K562 (cell line): ENCODE measurements around the gene PTPRC. TPM values are rescaled to one million over a fixed set of nuclear protein-coding genes. Genes with fewer than 3 reads are reported as not detected.

Source experiments
- ADNP ChIP-seq: fragments of 200-800 bp; sonication (Bioruptor generic); IDR thresholded peaks from 2 replicates; pipeline ENCODE4 v1.6.1; 2016; ENCODE audit warnings: missing genetic modification characterization, missing compliant biosample characterization
- CBFA2T2 ChIP-seq: fragments of 450-650 bp; conservative IDR thresholded peaks from 2 replicates; pipeline ENCODE4 v1.6.1; 2017; ENCODE audit warnings: mild to moderate bottlenecking
- CBX2 ChIP-seq: fragments of 200-600 bp; sonication (generic); IDR thresholded peaks from one replicate; pipeline ENCODE4 v1.6.1; 2012; ENCODE audit warnings: mild to moderate bottlenecking, low read length, inconsistent platforms; ENCODE audit not compliant: insufficient read depth, poor library complexity, severe bottlenecking
- CHD1 ChIP-seq: fragments of 200-600 bp; sonication (generic); IDR thresholded peaks from one replicate; pipeline ENCODE4 v1.6.1; 2012; ENCODE audit warnings: mild to moderate bottlenecking, moderate library complexity, low read length, inconsistent platforms
- DPF2 ChIP-seq: fragments of 450-650 bp; IDR thresholded peaks from 2 replicates; pipeline ENCODE4 v1.6.1; 2016
- FOXA3 ChIP-seq, 2 experiments: fragments of 450-650 bp in 1 of 2; sonication (generic) in 1 of 2; formaldehyde crosslinking; IDR thresholded peaks in 1 of 2; conservative IDR thresholded peaks in 1 of 2; 2 replicates each; pipeline versions ENCODE4 v1.4.0 to v1.8.0; 2020 to 2022; ENCODE audit warnings: mild to moderate bottlenecking in 2 of 2, missing genetic modification reagents in 1 of 2
- FOXM1 ChIP-seq, 2 experiments: fragments of 450-650 bp in 1 of 2; sonication (generic) in 1 of 2; formaldehyde crosslinking in 1 of 2; IDR thresholded peaks; 2 replicates each; pipeline versions ENCODE4 v1.6.1 to v1.9.0; 2017 to 2022; ENCODE audit warnings: low read depth in 2 of 2, mild to moderate bottlenecking in 2 of 2, missing genetic modification reagents in 1 of 2, moderate library complexity in 1 of 2
- GATAD2B ChIP-seq: fragments of 450-650 bp; IDR thresholded peaks from 2 replicates; pipeline ENCODE4 v1.6.1; 2017; ENCODE audit warnings: mild to moderate bottlenecking, borderline replicate concordance
- GTF2B ChIP-seq: IDR thresholded peaks from 2 replicates; pipeline ENCODE4 v1.6.1; 2011; ENCODE audit not compliant: insufficient read length; ENCODE audit errors: extremely low read depth
- IRF9 ChIP-seq: fragments of 450-650 bp; IDR thresholded peaks from 2 replicates; pipeline ENCODE4 v1.6.1; 2016; ENCODE audit warnings: missing biosample characterization, missing genetic modification characterization
- KAT7 ChIP-seq: sonication (generic); formaldehyde crosslinking; IDR thresholded peaks from 2 replicates; pipeline ENCODE4 v1.8.0; 2022; ENCODE audit warnings: missing genetic modification reagents, mild to moderate bottlenecking, borderline replicate concordance
- KDM2B ChIP-seq: fragments of 250-450 bp; sonication (Bioruptor Pico); IDR thresholded peaks from 2 replicates; pipeline ENCODE4 v1.8.0; 2021; ENCODE audit warnings: mild to moderate bottlenecking, moderate library complexity
- KLF6 ChIP-seq: fragments of 250-450 bp; sonication (Bioruptor Pico); IDR thresholded peaks from 2 replicates; pipeline ENCODE4 v1.4.0; 2020; ENCODE audit warnings: mild to moderate bottlenecking, moderate library complexity, borderline replicate concordance
- MAFG ChIP-seq: fragments of 450-650 bp; conservative IDR thresholded peaks from 2 replicates; pipeline ENCODE4 v1.6.1; 2016; ENCODE audit warnings: missing genetic modification characterization, missing compliant biosample characterization
- MEF2D ChIP-seq: conservative IDR thresholded peaks from 2 replicates; pipeline ENCODE4 v1.6.1; 2016; ENCODE audit warnings: low read depth, missing genetic modification characterization, missing compliant biosample characterization
- NR1H2 ChIP-seq: sonication (generic); formaldehyde crosslinking; IDR thresholded peaks from 2 replicates; pipeline ENCODE4 v1.4.0; 2020; ENCODE audit warnings: mild to moderate bottlenecking, missing genetic modification reagents
- NR2C2 ChIP-seq, 2 experiments: fragments of 200-800 bp in 1 of 2; sonication (Bioruptor generic) in 1 of 2; sonication (generic) in 1 of 2; formaldehyde crosslinking in 1 of 2; IDR thresholded peaks; 2 replicates each; pipeline versions ENCODE4 v1.6.1 to v1.8.0; 2016 to 2022; ENCODE audit warnings: mild to moderate bottlenecking in 1 of 2, missing compliant biosample characterization in 1 of 2, missing genetic modification characterization in 1 of 2, missing genetic modification reagents in 1 of 2
- RCOR1 ChIP-seq, 2 experiments: IDR thresholded peaks; 2 replicates each; pipeline ENCODE4 v1.6.1; 2012; ENCODE audit warnings: low read depth in 2 of 2, low read length in 2 of 2, borderline replicate concordance in 1 of 2, improper control_type of control experiment in 1 of 2
- SIN3A ChIP-seq, 2 experiments: fragments of 150-350 bp in 1 of 2; IDR thresholded peaks; 2 replicates each; pipeline ENCODE4 v1.6.1; 2011 to 2016; ENCODE audit warnings: borderline replicate concordance in 2 of 2, low read depth in 2 of 2, low read length in 2 of 2, mild to moderate bottlenecking in 2 of 2, moderate library complexity in 2 of 2; ENCODE audit not compliant: control insufficient read depth in 1 of 2
- SMAD3 ChIP-seq: fragments of 450-650 bp; formaldehyde crosslinking; conservative IDR thresholded peaks from 2 replicates; pipeline ENCODE4 v1.4.0; 2020; ENCODE audit warnings: mild to moderate bottlenecking
- SMARCA4 ChIP-seq: fragments of 450-650 bp; IDR thresholded peaks from 2 replicates; pipeline ENCODE4 v1.6.1; 2016
- SNIP1 ChIP-seq: fragments of 450-650 bp; IDR thresholded peaks from 2 replicates; pipeline ENCODE4 v1.7.1; 2017; ENCODE audit warnings: low read depth, mild to moderate bottlenecking
- TAF9B ChIP-seq: fragments of 450-650 bp; IDR thresholded peaks from 2 replicates; pipeline ENCODE4 v1.6.1; 2018; ENCODE audit warnings: mild to moderate bottlenecking; ENCODE audit not compliant: partially characterized antibody
- TARDBP ChIP-seq: fragments of 450-650 bp; IDR thresholded peaks from 2 replicates; pipeline ENCODE4 v1.6.1; 2016
- TRIM24 ChIP-seq, 2 experiments: fragments of 450-650 bp; IDR thresholded peaks; 2 replicates each; pipeline ENCODE4 v1.6.1; 2016
- ZFX ChIP-seq: sonication (generic); formaldehyde crosslinking; IDR thresholded peaks from 2 replicates; pipeline ENCODE4 v1.8.0; 2022; ENCODE audit warnings: mild to moderate bottlenecking, missing genetic modification reagents, moderate library complexity
- ZNF12 ChIP-seq: sonication (generic); formaldehyde crosslinking; IDR thresholded peaks from 2 replicates; pipeline ENCODE4 v1.4.0; 2020; ENCODE audit warnings: mild to moderate bottlenecking, missing genetic modification reagents
- ZNF551 ChIP-seq: fragments of 250-450 bp; sonication (Bioruptor Pico); IDR thresholded peaks from 2 replicates; pipeline ENCODE4 v1.5.0; 2021; ENCODE audit warnings: mild to moderate bottlenecking, moderate library complexity
- polyA plus RNA-seq, 8 experiments: library from polyadenylated mRNA; depleted of rRNA in 4 of 8; stranded (reverse) in 5 of 8; unstranded in 3 of 8; fragments of >200 nt; fragmentation: Nextera tagmentation in 2 of 8; fragmentation: Illumina TruSeq in 1 of 8; extraction: Ambion mirVana in 2 of 8; extraction: Trizol in 1 of 8; gene quantifications; 2 replicates each; pipeline versions ENCODE4 v1.2.1 to v1.2.3, GENCODE V29; 2011 to 2014; ENCODE audit warnings: inconsistent platforms in 1 of 8, missing spikeins in 1 of 8
- total RNA-seq, 7 experiments: library from RNA; depleted of rRNA in 6 of 7; stranded (reverse); fragments of >200 nt in 6 of 7; fragmentation: Illumina TruSeq in 2 of 7; extraction: Trizol in 2 of 7; gene quantifications; 2 replicates each; pipeline versions ENCODE4 v1.2.1 to v1.2.3, GENCODE V29; 2011 to 2021; ENCODE audit warnings: low replicate concordance in 1 of 7
- TF ChIP-seq, protein P1 (sequence below): fragments of 450-650 bp; formaldehyde crosslinking; IDR thresholded peaks from 2 replicates; pipeline ENCODE4 v1.4.0; 2020; ENCODE audit warnings: mild to moderate bottlenecking, moderate library complexity

The PTPRC gene
- total and polyA plus RNA-seq, 9 of the 15 experiments (the other 6 are each of a cell fraction or from before 2014, with no cell fraction given): 7.1 to 107 (median 62.9) TPM

DNA sequence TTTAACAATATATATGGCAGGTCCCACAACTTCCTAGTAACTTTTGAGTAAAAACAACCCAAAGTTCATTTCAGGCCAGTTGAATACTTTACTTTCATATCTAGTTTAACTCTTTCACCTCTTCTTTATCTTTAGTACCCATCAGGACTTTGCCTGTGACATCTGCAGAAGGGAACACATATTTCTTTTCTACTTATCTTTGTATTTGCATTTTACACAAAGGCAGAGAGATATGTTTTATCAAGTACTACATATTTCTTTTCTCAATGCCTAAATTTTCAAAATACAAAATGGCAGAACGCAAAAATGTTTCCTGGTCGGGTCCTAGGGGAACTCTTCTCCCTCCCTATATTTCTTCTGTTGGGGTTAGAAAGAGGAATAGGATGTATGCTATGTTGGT lies 6.8 kb upstream of the PTPRC start (continued):
- TF ChIP-seq ZNF12 (CRISPR knock-in tag): no peak
- no peak for TF ChIP-seq SMAD3
- TF ChIP-seq TAF9B: no peak
- TF ChIP-seq, protein P1, sequence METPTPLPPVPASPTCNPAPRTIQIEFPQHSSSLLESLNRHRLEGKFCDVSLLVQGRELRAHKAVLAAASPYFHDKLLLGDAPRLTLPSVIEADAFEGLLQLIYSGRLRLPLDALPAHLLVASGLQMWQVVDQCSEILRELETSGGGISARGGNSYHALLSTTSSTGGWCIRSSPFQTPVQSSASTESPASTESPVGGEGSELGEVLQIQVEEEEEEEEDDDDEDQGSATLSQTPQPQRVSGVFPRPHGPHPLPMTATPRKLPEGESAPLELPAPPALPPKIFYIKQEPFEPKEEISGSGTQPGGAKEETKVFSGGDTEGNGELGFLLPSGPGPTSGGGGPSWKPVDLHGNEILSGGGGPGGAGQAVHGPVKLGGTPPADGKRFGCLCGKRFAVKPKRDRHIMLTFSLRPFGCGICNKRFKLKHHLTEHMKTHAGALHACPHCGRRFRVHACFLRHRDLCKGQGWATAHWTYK (CRISPR knock-in tag): no peak
- TF ChIP-seq KDM2B: no peak
- TF ChIP-seq SIN3A (IDR thresholded peaks at IDR 0.05; ENCODE audit: borderline replicate concordance in 2 of 2, control insufficient read depth in 1 of 2, low read depth in 2 of 2, low read length in 2 of 2): no peak
- TF ChIP-seq ZNF551 (CRISPR knock-in tag): no peak
- peak; percentile 67 for TF ChIP-seq CBFA2T2
- TF ChIP-seq FOXA3 (CRISPR knock-in tag; conservative IDR thresholded peaks at IDR 0.05 in 1 of 2, IDR thresholded peaks at IDR 0.05 in 1 of 2): no peak
- TF ChIP-seq CHD1: no peak
- no peak for TF ChIP-seq ZFX (CRISPR knock-in tag)
- TF ChIP-seq SMARCA4: peak; percentile 30; the same call in 1 of the 2 replicates
- TF ChIP-seq IRF9 (tag): no peak
- TF ChIP-seq SNIP1: no peak
- 0 out of 2 replicates have a peak, but pooled peaks have one; percentile 34 for TF ChIP-seq ADNP (tag)
- no peak for TF ChIP-seq GTF2B
- no peak for TF ChIP-seq CBX2
- peak; percentile 26; the same call in 1 of the 2 replicates for TF ChIP-seq FOXM1 (IDR thresholded peaks at IDR 0.05; ENCODE audit: low read depth)
- TF ChIP-seq FOXM1 (CRISPR knock-in tag; IDR thresholded peaks at IDR 0.05; ENCODE audit: low read depth): no peak
- no peak for TF ChIP-seq NR2C2 (CRISPR knock-in tag; IDR thresholded peaks at IDR 0.05)
- TF ChIP-seq NR2C2 (tag; IDR thresholded peaks at IDR 0.05): no peak
- TF ChIP-seq MAFG: no peak
- peak; percentile 22; the same call in 1 of the 2 replicates for TF ChIP-seq DPF2
- no peak for TF ChIP-seq NR1H2 (CRISPR knock-in tag)
- TF ChIP-seq RCOR1 (IDR thresholded peaks at IDR 0.05; ENCODE audit: borderline replicate concordance in 1 of 2, low read depth in 2 of 2, low read length in 2 of 2): no peak
- 0 out of 4 replicates have a peak, but pooled peaks of 1 of the 2 experiments have one; percentile 47 for TF ChIP-seq TRIM24 (IDR thresholded peaks at IDR 0.05)
- TF ChIP-seq MEF2D (tag): no peak
- TF ChIP-seq KLF6 (CRISPR knock-in tag): no peak
- TF ChIP-seq GATAD2B: no peak
- no peak for TF ChIP-seq KAT7 (CRISPR knock-in tag)
- TF ChIP-seq TARDBP: no peak
